Keratinocyte (primary cell): ENCODE data around the gene SKAP1. TPM values are rescaled to one million over a fixed set of nuclear protein-coding genes. Genes with fewer than 3 reads are reported as not detected.

Source experiments
- DNase-seq: peaks from one replicate; pipeline ENCODE4 v3.0.0-alpha.2; 2011; ENCODE audit warnings: low read depth, missing footprints, low spot score
- FAIRE-seq: peaks from 2 replicates; lab custom pipeline; 2011; peaks lifted over from hg19 to GRCh38; lab: Jason Lieb, UNC
- H2AFZ ChIP-seq: 2 replicates; pipeline ENCODE4 v1.6.0; 2012; ENCODE audit warnings: low read length, control low read depth, inconsistent platforms; ENCODE audit not compliant: control insufficient read depth
- H3K27ac ChIP-seq: 2 replicates; pipeline ENCODE4 v1.5.1; 2011; ENCODE audit warnings: low read length; ENCODE audit not compliant: control insufficient read depth, insufficient read depth
- H3K27me3 ChIP-seq: 3 replicates; pipeline ENCODE4 v1.6.0; 2011; ENCODE audit warnings: low read length; ENCODE audit not compliant: control insufficient read depth, insufficient read depth; ENCODE audit errors: extremely low read depth
- H3K36me3 ChIP-seq, 2 experiments: 2 replicates in 1 of 2; 3 replicates in 1 of 2; pipeline ENCODE4 v1.5.1; 2011; ENCODE audit warnings: low read length in 2 of 2, mild to moderate bottlenecking in 1 of 2; ENCODE audit not compliant: control insufficient read depth in 2 of 2, insufficient read depth in 2 of 2; ENCODE audit errors: extremely low read depth in 1 of 2
- H3K4me1 ChIP-seq: 3 replicates; pipeline ENCODE4 v1.5.1; 2011; ENCODE audit warnings: low read length; ENCODE audit not compliant: control insufficient read depth, insufficient read depth; ENCODE audit errors: extremely low read depth
- H3K4me2 ChIP-seq: 3 replicates; pipeline ENCODE4 v1.6.0; 2011; ENCODE audit warnings: low read depth, low read length; ENCODE audit not compliant: control insufficient read depth, insufficient read depth; ENCODE audit errors: extremely low read depth
- H3K4me3 ChIP-seq, 3 experiments: fragments of 200-600 bp in 1 of 3; sonication (generic) in 1 of 3; 2 replicates in 2 of 3; 3 replicates in 1 of 3; pipeline ENCODE4 v1.5.1; 2011 to 2016; ENCODE audit warnings: low read length in 3 of 3, mild to moderate bottlenecking in 3 of 3, control low read depth in 2 of 3, inconsistent platforms in 1 of 3, low read depth in 1 of 3, mixed read lengths in 1 of 3, mixed run types in 1 of 3, moderate library complexity in 1 of 3; ENCODE audit not compliant: control insufficient read depth in 2 of 3, insufficient read depth in 2 of 3; ENCODE audit errors: extremely low read depth in 1 of 3
- H3K79me2 ChIP-seq: 2 replicates; pipeline ENCODE4 v1.6.0; 2012; ENCODE audit warnings: low read length; ENCODE audit not compliant: control insufficient read depth, insufficient read depth
- H3K9ac ChIP-seq: 3 replicates; pipeline ENCODE4 v1.6.0; 2011; ENCODE audit warnings: low read length; ENCODE audit not compliant: control insufficient read depth, insufficient read depth; ENCODE audit errors: extremely low read depth
- H3K9me1 ChIP-seq: 3 replicates; pipeline ENCODE4 v1.6.0; 2011; ENCODE audit warnings: low read length; ENCODE audit not compliant: control insufficient read depth, insufficient read depth; ENCODE audit errors: extremely low read depth
- H3K9me3 ChIP-seq: 2 replicates; pipeline ENCODE4 v1.5.1; 2012; ENCODE audit warnings: low read depth, low read length; ENCODE audit not compliant: control insufficient read depth
- H4K20me1 ChIP-seq: 3 replicates; pipeline ENCODE4 v1.6.0; 2011; ENCODE audit warnings: low read length; ENCODE audit not compliant: control insufficient read depth, insufficient read depth; ENCODE audit errors: extremely low read depth
- CTCF ChIP-seq, 3 experiments: IDR thresholded peaks in 1 of 3; conservative IDR thresholded peaks in 1 of 3; optimal IDR thresholded peaks in 1 of 3; 2 replicates in 2 of 3; 3 replicates in 1 of 3; pipeline versions ENCODE3 to v1.5.1; 2011; ENCODE audit warnings: low read length in 3 of 3, mild to moderate bottlenecking in 3 of 3, moderate library complexity in 2 of 3, control low read depth in 1 of 3, inconsistent platforms in 1 of 3; ENCODE audit not compliant: insufficient read depth in 2 of 3; ENCODE audit errors: extremely low read depth in 1 of 3
- EZH2 ChIP-seq: IDR thresholded peaks from one replicate; pipeline ENCODE4 v1.6.1; 2012; ENCODE audit warnings: inconsistent platforms, mild to moderate bottlenecking, low read length, moderate library complexity
- dilution Hi-C: fragments of 300-500 bp; cut with MboI; formaldehyde crosslinking; loops from one replicate; pipeline ENCODE4 v1.7.0; 2020; ENCODE audit warnings: low sequenced_read_pairs; ENCODE audit not compliant: extremely low pct_ligation_motif_present
- polyA plus RNA-seq, 5 experiments: library from polyadenylated mRNA; depleted of rRNA in 3 of 5; stranded (reverse) in 3 of 5; stranded (forward) in 1 of 5; unstranded in 1 of 5; fragments of >200 nt; gene quantifications; 1 replicate in 1 of 5; 2 replicates in 3 of 5; 3 replicates in 1 of 5; pipeline versions ENCODE4 v1.2.1 to v1.2.3, GENCODE V29; 2011 to 2012; ENCODE audit warnings: missing spikeins in 2 of 5, low read depth in 1 of 5, low replicate concordance in 1 of 5

SKAP1 gene
- polyA plus RNA-seq, 1 donor (not counting 4 experiments of a cell fraction or from before 2014, with no cell fraction given) = not detected

GRCh38 chr17:48151220-48151619 lies 278.8 kb downstream of the SKAP1 start:
- H3K4me2 ChIP-seq = no peak overlapping the region
- dilution Hi-C loops = no loop called here
- no peak overlapping the region for H2AFZ ChIP-seq
- FAIRE-seq (no peak), DNase-seq (no peak)
- H3K36me3 ChIP-seq = no peaks in the 10 kb centered on the region
- no peaks in the 10 kb centered on the region for H3K4me1 ChIP-seq
- TF ChIP-seq CTCF (optimal IDR thresholded peaks at IDR 0.05 in 1 of 3, IDR thresholded peaks at IDR 0.05 in 1 of 3, conservative IDR thresholded peaks at IDR 0.05 in 1 of 3; ENCODE audit: extremely low read depth in 1 of 3, insufficient read depth in 2 of 3, low read length in 3 of 3) (no peak), EZH2 (no peak)
- no peaks in the 10 kb centered on the region for H3K9me1 ChIP-seq
- H3K27me3 ChIP-seq = peaks cover 58% of the 10 kb centered on the region
- no peaks in the 10 kb centered on the region for H4K20me1 ChIP-seq
- H3K9ac ChIP-seq = no peak overlapping the region
- no peaks in the 10 kb centered on the region for H3K79me2 ChIP-seq
- no peak overlapping the region for H3K27ac ChIP-seq
- H3K9me3 ChIP-seq = no peaks in the 10 kb centered on the region
- H3K4me3 ChIP-seq = no peak overlapping the region

- Histone ChIP-seq H4K20me1 (no peaks in the 10 kb centered on the region), H3K9me3 (no peaks in the 10 kb centered on the region), H3K9me1 (no peaks in the 10 kb centered on the region), H3K27me3 (peaks cover 52% of the 10 kb centered on the region), H3K79me2 (no peaks in the 10 kb centered on the region), H3K4me2 (no peak overlapping the region), H3K36me3 (no peaks in the 10 kb centered on the region), H3K4me3 (no peak overlapping the region), H3K4me1 (no peaks in the 10 kb centered on the region), H3K9ac (no peak overlapping the region), H3K27ac (no peak overlapping the region), H2AFZ (no peak overlapping the region)
- DNase-seq (no peak), FAIRE-seq (no peak)
- no peak for TF ChIP-seq CTCF (optimal IDR thresholded peaks at IDR 0.05 in 1 of 3, IDR thresholded peaks at IDR 0.05 in 1 of 3, conservative IDR thresholded peaks at IDR 0.05 in 1 of 3; ENCODE audit: extremely low read depth in 1 of 3, insufficient read depth in 2 of 3, low read length in 3 of 3)
- TF ChIP-seq EZH2 = no peak
- dilution Hi-C loops = no loop called here
These were observed 279.4 kb downstream of the SKAP1 start for GRCh38 chr17:48150597-48151001.
